Erythroblast (primary cell): ENCODE measurements around the gene RORC.
"Not testable (repeated sequence)": the region's sequence is repeated elsewhere in the genome, so short reads cannot be mapped to it uniquely, and the experiment has no call there.

Source experiments
- GATA1 ChIP-seq: IDR thresholded peaks from 2 replicates; pipeline ENCODE4 v1.6.1; 2011; ENCODE audit warnings: low read depth, mild to moderate bottlenecking, control low read depth, low read length, moderate library complexity
- POLR2A ChIP-seq: IDR thresholded peaks from 2 replicates; pipeline ENCODE4 v1.6.1; 2011; ENCODE audit warnings: mild to moderate bottlenecking, low read length

GRCh38 chr1:151872776-151873175 is 41.2 kb upstream of the RORC start:
- TF ChIP-seq POLR2A, GATA1: not testable (repeated sequence)
